Endothelial cell of umbilical vein (primary cell): ENCODE data around the gene LYRM4. TPM values are rescaled to one million over a fixed set of nuclear protein-coding genes. Genes with fewer than 3 reads are reported as not detected.

Experiments
- BruUV-seq: library from RNA; stranded (reverse); fragments of 400-500 nt; replicated peaks from 2 replicates; lab custom pipeline; 2021; lab: Mats Ljungman, UMichigan
- CTCF ChIA-PET: fragments of 300-600, 350-600 bp; sonication (Branson Sonifier 250); formaldehyde crosslinking; loops from one replicate; lab custom pipeline; 2021; ENCODE audit warnings: antibody characterized with exemption, inconsistent platforms; lab: Charles Lee
- POLR2A ChIA-PET: fragments of 300-600, 350-600 bp; sonication (Branson Sonifier 250); formaldehyde crosslinking; loops from one replicate; lab custom pipeline; 2021; ENCODE audit warnings: antibody characterized with exemption, inconsistent platforms; lab: Charles Lee
- DNase-seq: peaks from one replicate; pipeline ENCODE4 v3.0.0-alpha.2; 2011; ENCODE audit warnings: low read depth, low spot score
- FAIRE-seq: peaks from 2 replicates; lab custom pipeline; 2011; peaks lifted over from hg19 to GRCh38; lab: Jason Lieb, UNC
- H2AFZ ChIP-seq: 2 replicates; pipeline ENCODE4 v1.6.0; 2012; ENCODE audit warnings: low read depth, low read length, control low read depth, inconsistent platforms
- H3K27ac ChIP-seq: 2 replicates; pipeline ENCODE4 v1.5.1; 2011; ENCODE audit warnings: low read depth, mild to moderate bottlenecking, control low read depth, low read length, moderate library complexity; ENCODE audit not compliant: insufficient read depth
- H3K27me3 ChIP-seq, 2 experiments: 2 replicates each; pipeline versions ENCODE4 v1.6.0 to v1.6.1; 2011; ENCODE audit warnings: low read length in 2 of 2, mixed read lengths in 1 of 2; ENCODE audit not compliant: control insufficient read depth in 2 of 2, insufficient read depth in 2 of 2
- H3K36me3 ChIP-seq, 2 experiments: 2 replicates in 1 of 2; 3 replicates in 1 of 2; pipeline ENCODE4 v1.5.1; 2011; ENCODE audit warnings: low read length in 2 of 2, mild to moderate bottlenecking in 1 of 2, moderate library complexity in 1 of 2; ENCODE audit not compliant: control insufficient read depth in 2 of 2, insufficient read depth in 2 of 2; ENCODE audit errors: extremely low read depth in 1 of 2
- H3K4me1 ChIP-seq: 3 replicates; pipeline ENCODE4 v1.5.1; 2011; ENCODE audit warnings: mild to moderate bottlenecking, low read length; ENCODE audit not compliant: control insufficient read depth, insufficient read depth; ENCODE audit errors: extremely low read depth
- H3K4me2 ChIP-seq: 2 replicates; pipeline ENCODE4 v1.6.1; 2011; ENCODE audit warnings: low read length, control low read depth, mixed read lengths; ENCODE audit not compliant: insufficient read depth
- H3K4me3 ChIP-seq, 3 experiments: fragments of 200-600 bp in 1 of 3; sonication (generic), shearing (Covaris generic) in 1 of 3; replicated peaks in 1 of 3; 2 replicates each; pipeline ENCODE4 v1.5.1; 2011 to 2016; ENCODE audit warnings: control low read depth in 3 of 3, low read length in 3 of 3, mild to moderate bottlenecking in 2 of 3, inconsistent platforms in 1 of 3, low read depth in 1 of 3, moderate library complexity in 1 of 3; ENCODE audit not compliant: insufficient read depth in 1 of 3
- H3K79me2 ChIP-seq: 2 replicates; pipeline ENCODE4 v1.6.0; 2012; ENCODE audit warnings: low read length, inconsistent platforms; ENCODE audit not compliant: control insufficient read depth, insufficient read depth
- H3K9ac ChIP-seq: replicated peaks from 2 replicates; pipeline ENCODE3; 2011; ENCODE audit warnings: low read length, control low read depth; ENCODE audit not compliant: insufficient read depth; ENCODE audit errors: extremely low read depth
- H3K9me1 ChIP-seq: replicated peaks from 3 replicates; pipeline ENCODE4 v1.6.0; 2011; ENCODE audit warnings: mild to moderate bottlenecking, low read length; ENCODE audit not compliant: control insufficient read depth, insufficient read depth; ENCODE audit errors: extremely low read depth
- H3K9me3 ChIP-seq: replicated peaks from 2 replicates; pipeline ENCODE4 v1.5.1; 2012; ENCODE audit warnings: low read length, inconsistent platforms; ENCODE audit not compliant: control insufficient read depth, insufficient read depth
- H4K20me1 ChIP-seq: replicated peaks from 2 replicates; pipeline ENCODE3; 2011; ENCODE audit warnings: mild to moderate bottlenecking, low read length; ENCODE audit not compliant: control insufficient read depth, insufficient read depth; ENCODE audit errors: extremely low read depth
- EZH2 ChIP-seq: IDR thresholded peaks from 2 replicates; pipeline ENCODE4 v1.6.1; 2012; ENCODE audit warnings: borderline replicate concordance, low read depth, mild to moderate bottlenecking, moderate library complexity, low read length, inconsistent platforms; ENCODE audit not compliant: severe bottlenecking
- FOS ChIP-seq: IDR thresholded peaks from 2 replicates; pipeline ENCODE4 v1.6.1; 2011; ENCODE audit warnings: mild to moderate bottlenecking, low read length, moderate library complexity, borderline replicate concordance; ENCODE audit not compliant: insufficient read depth
- GATA2 ChIP-seq: IDR thresholded peaks from 2 replicates; pipeline ENCODE4 v1.7.0; 2011; ENCODE audit warnings: low read depth, mild to moderate bottlenecking, moderate library complexity, mixed read lengths, low read length; ENCODE audit not compliant: insufficient read length, insufficient read depth
- JUN ChIP-seq: IDR thresholded peaks from 2 replicates; pipeline ENCODE4 v1.6.1; 2011; ENCODE audit warnings: borderline replicate concordance, low read depth; ENCODE audit not compliant: insufficient read length, insufficient read depth
- MYC ChIP-seq: IDR thresholded peaks from one replicate; pipeline ENCODE4 v1.6.1; 2011; ENCODE audit warnings: mild to moderate bottlenecking, low read depth, low read length
- POLR2A ChIP-seq: IDR thresholded peaks from 2 replicates; pipeline ENCODE4 v1.6.1; 2012; ENCODE audit warnings: low read depth, mild to moderate bottlenecking, control low read depth, low read length
- POLR2AphosphoS5 ChIP-seq: IDR thresholded peaks from 2 replicates; pipeline ENCODE4 v1.6.1; 2012; ENCODE audit warnings: low read depth, mild to moderate bottlenecking, control low read depth, low read length, moderate library complexity; ENCODE audit not compliant: insufficient read depth
- dilution Hi-C: fragments of 300-500 bp; cut with MboI; formaldehyde crosslinking; loops from one replicate; pipeline ENCODE4 v1.15.0; 2019; ENCODE audit warnings: low sequenced_read_pairs; ENCODE audit not compliant: extremely low pct_ligation_motif_present
- intact Hi-C: fragments of 100-400 bp; cut with micrococcal nuclease; formaldehyde crosslinking; loops from one replicate; pipeline ENCODE4 v1.10.0; 2022
- polyA plus RNA-seq, 4 experiments: library from polyadenylated mRNA; depleted of rRNA in 3 of 4; stranded (reverse) in 3 of 4; unstranded in 1 of 4; fragments of >200 nt; gene quantifications; 2 replicates each; pipeline versions ENCODE4 v1.2.1 to v1.2.3, GENCODE V29; 2011 to 2012; ENCODE audit warnings: missing spikeins in 1 of 4
- total RNA-seq: library from RNA; stranded (reverse); gene quantifications from 2 replicates; pipeline ENCODE4 v1.2.3, GENCODE V29; 2021
- TF ChIP-seq, protein P1 (sequence below): IDR thresholded peaks from 2 replicates; pipeline ENCODE4 v1.6.1; 2011; ENCODE audit not compliant: insufficient read depth, insufficient read length
- TF ChIP-seq, protein P2 (sequence below), 2 donors: IDR thresholded peaks; 1 replicate in 1 of 2; 2 replicates in 1 of 2; pipeline ENCODE4 v1.5.1; 2011; ENCODE audit warnings: low read length in 2 of 2, mild to moderate bottlenecking in 2 of 2, moderate library complexity in 2 of 2, control low read depth in 1 of 2, inconsistent platforms in 1 of 2, low read depth in 1 of 2; ENCODE audit not compliant: insufficient read depth in 1 of 2; ENCODE audit errors: extremely low read depth in 1 of 2

LYRM4 gene
- total and polyA plus RNA-seq, 2 donors (not counting 3 experiments of a cell fraction or from before 2014, with no cell fraction given) = 39.5 to 44.0 TPM

DNA sequence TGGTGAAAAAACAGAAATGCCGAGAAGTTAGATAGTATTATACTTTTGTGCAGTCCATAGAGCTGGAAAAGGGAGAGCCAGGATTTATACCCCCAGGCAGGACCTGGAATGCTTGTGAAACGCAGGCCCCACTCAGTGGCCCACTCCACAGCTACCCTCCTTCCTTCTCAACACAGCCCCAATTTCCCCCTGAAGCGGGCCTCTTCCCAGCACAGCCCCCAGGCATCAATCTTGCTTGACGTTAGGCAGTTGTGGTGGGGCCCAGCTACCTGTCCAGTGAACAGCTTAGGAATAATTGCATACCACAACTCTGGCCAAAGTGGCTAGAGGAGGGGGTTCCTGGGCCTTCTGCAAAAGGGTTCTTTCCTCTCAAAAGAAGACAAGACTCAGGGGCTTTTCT is 114.4 kb downstream of the LYRM4 start:
- no peaks in the 10 kb centered on the region for H3K9me1 ChIP-seq
- no peak overlapping the region for H3K9ac ChIP-seq
- no peaks in the 10 kb centered on the region for H3K79me2 ChIP-seq
- BruUV-seq = no TSS peak
- no peaks in the 10 kb centered on the region for H4K20me1 ChIP-seq
- ChIA-PET CTCF (interaction anchor here (1.0 to 1.3 kb wide), 3 partner anchors 13 to 256 kb away, joined by 7 to 12 read pairs (median 10); no protein-coding TSS in a partner anchor), POLR2A (no interaction called here)
- no peak overlapping the region for H2AFZ ChIP-seq
- intact Hi-C loops (no loop called here), dilution Hi-C loops (no loop called here)
- no peaks in the 10 kb centered on the region for H3K36me3 ChIP-seq
- H3K4me1 ChIP-seq = no peaks in the 10 kb centered on the region
- H3K4me2 ChIP-seq = no peak overlapping the region
- H3K4me3 ChIP-seq = no peak overlapping the region
- H3K9me3 ChIP-seq = no peaks in the 10 kb centered on the region
- H3K27ac ChIP-seq = no peak overlapping the region
- TF ChIP-seq MYC = no peak
- TF ChIP-seq, protein P1, sequence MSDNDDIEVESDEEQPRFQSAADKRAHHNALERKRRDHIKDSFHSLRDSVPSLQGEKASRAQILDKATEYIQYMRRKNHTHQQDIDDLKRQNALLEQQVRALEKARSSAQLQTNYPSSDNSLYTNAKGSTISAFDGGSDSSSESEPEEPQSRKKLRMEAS = no peak
- no peak for TF ChIP-seq JUN
- TF ChIP-seq, protein P2, sequence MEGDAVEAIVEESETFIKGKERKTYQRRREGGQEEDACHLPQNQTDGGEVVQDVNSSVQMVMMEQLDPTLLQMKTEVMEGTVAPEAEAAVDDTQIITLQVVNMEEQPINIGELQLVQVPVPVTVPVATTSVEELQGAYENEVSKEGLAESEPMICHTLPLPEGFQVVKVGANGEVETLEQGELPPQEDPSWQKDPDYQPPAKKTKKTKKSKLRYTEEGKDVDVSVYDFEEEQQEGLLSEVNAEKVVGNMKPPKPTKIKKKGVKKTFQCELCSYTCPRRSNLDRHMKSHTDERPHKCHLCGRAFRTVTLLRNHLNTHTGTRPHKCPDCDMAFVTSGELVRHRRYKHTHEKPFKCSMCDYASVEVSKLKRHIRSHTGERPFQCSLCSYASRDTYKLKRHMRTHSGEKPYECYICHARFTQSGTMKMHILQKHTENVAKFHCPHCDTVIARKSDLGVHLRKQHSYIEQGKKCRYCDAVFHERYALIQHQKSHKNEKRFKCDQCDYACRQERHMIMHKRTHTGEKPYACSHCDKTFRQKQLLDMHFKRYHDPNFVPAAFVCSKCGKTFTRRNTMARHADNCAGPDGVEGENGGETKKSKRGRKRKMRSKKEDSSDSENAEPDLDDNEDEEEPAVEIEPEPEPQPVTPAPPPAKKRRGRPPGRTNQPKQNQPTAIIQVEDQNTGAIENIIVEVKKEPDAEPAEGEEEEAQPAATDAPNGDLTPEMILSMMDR (IDR thresholded peaks at IDR 0.05; ENCODE audit: extremely low read depth in 1 of 2, insufficient read depth in 1 of 2, low read depth in 1 of 2, low read length in 2 of 2) = no peak
- TF ChIP-seq EZH2 = no peak
- no peak for TF ChIP-seq POLR2A
- no peak for TF ChIP-seq POLR2AphosphoS5
- no peak for TF ChIP-seq GATA2
- TF ChIP-seq FOS = no peak
- no peak for DNase-seq
- H3K27me3 ChIP-seq = no peaks in the 10 kb centered on the region
- no peak for FAIRE-seq
